ENCODE results near the gene KRTAP10-5. TPM values are rescaled to one million over a fixed set of nuclear protein-coding genes. Genes with fewer than 3 reads are reported as not detected.
"Not testable (repeated sequence)": the region's sequence is repeated elsewhere in the genome, so short reads cannot be mapped to it uniquely, and the experiment has no call there.

Gene KRTAP10-5
- total RNA-seq, 1 donor = not detected

DNA sequence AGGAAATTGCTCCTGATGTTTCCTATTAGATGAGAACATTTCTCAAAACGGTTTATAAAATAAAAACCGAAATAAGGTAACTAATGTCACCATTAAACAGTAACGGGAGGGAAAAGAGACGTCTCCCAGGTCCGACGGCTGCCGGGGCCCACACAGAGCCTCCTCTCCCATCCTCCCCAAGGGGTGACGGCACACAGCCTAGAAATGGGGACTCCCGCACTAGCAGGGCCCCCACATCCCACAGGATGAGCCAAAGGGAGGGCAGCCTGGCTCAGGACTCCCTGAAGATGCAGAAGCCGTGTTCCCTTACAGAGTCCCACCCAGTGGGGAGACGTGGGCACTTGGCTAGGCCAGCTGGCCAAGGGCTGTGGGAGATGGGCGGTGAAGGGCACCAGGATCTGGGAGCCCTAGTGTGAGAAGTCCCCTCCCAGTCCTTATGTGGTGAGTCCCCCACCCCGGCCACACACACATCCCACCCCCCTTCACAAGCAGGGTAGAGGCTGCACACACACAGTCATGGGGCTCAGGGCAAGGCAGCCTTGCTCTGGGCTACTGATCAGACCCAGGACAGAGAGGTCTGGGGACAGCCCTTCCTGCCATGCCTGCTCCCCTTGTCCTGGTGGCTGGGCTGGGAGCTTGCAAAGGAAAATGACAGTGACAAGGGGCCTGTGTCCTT is 25.1 kb downstream of the KRTAP10-5 start:
- DNase-seq (ENCODE audit: low read depth) = no peak
- no peak overlapping the region for H3K4me3 ChIP-seq (ENCODE audit: low read depth, low read length)
- TF ChIP-seq, protein P1, sequence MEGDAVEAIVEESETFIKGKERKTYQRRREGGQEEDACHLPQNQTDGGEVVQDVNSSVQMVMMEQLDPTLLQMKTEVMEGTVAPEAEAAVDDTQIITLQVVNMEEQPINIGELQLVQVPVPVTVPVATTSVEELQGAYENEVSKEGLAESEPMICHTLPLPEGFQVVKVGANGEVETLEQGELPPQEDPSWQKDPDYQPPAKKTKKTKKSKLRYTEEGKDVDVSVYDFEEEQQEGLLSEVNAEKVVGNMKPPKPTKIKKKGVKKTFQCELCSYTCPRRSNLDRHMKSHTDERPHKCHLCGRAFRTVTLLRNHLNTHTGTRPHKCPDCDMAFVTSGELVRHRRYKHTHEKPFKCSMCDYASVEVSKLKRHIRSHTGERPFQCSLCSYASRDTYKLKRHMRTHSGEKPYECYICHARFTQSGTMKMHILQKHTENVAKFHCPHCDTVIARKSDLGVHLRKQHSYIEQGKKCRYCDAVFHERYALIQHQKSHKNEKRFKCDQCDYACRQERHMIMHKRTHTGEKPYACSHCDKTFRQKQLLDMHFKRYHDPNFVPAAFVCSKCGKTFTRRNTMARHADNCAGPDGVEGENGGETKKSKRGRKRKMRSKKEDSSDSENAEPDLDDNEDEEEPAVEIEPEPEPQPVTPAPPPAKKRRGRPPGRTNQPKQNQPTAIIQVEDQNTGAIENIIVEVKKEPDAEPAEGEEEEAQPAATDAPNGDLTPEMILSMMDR (IDR thresholded peaks at IDR 0.05; ENCODE audit: insufficient read depth, low read length) = no peak

DNA sequence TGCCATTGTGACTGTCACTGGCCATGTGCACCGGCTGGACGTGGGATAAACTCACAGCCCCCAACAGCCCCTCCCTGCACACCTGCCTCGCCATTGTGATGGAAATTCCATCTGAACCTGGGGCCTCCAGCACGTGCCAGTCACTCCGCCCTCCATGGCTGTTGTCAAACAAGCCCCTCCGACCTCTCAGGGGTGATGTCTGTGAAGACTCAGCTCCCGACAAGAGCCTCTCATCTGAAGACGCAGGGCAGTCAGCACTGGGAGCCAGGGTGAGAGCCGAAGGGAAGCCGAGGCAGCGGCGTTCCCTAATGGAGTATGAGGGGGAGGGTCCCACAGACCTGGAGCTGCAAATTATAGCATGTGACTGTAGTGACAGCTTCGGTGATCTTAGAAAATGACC is 27.7 kb downstream of the KRTAP10-5 start:
- TF ChIP-seq, protein P1 (IDR thresholded peaks at IDR 0.05; ENCODE audit: insufficient read depth, low read length) = no peak
- no peak for DNase-seq (ENCODE audit: low read depth)
- H3K4me3 ChIP-seq (ENCODE audit: low read depth, low read length) = no peak overlapping the region

DNA sequence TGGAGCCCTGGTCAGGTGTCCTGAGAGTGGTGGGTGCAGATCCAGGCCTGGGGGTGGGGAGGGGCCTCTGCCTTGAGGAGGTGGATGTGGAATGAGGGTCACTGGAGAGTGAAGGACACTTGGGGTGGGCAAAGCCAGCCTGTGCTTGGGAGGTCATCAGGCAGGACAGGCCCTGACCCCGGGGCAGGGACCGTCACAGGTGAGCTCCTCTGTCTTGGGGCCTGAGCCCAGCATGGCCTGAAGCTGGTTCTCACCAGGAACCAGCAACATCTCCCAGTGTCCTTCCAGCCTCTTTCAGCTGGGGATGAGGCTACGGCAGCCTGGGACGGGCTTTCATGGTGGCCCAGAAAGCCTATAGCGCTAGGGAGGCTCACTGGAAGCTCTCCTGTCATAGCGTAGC is 28.3 kb downstream of the KRTAP10-5 start:
- TF ChIP-seq, protein P1 (IDR thresholded peaks at IDR 0.05; ENCODE audit: insufficient read depth, low read length) = no peak
- DNase-seq (ENCODE audit: low read depth) = no peak

DNA sequence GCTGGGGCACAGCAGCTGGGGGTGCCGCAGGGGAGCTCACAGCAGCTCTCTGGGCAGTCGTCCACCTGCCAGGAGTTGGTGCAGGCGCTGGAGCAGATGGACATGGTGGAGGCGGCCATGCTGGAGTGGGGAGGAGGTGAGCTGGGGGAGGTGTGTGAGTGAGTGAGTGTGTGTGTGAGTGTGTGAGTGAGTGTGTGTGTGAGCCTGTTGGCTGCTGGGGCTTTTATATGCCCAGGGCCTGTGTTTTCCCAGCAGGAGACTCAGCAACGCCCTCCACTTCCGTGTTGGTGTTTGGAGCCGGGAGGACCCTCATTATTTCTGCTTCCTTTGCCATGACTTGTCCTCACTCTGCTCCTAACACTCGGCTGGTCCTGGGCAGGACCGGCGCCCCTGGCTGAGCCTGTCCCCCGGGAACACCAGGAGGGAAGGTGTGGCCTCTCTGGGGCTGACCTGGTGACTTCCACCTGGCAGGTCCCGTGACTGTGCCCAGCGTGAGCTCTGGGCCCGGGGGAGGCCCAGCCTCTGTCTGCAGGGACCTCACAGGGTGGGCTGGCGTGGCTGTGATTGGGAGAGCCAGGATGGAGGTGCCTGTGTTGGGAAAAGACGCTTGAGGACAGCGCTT is 29.0 kb downstream of the KRTAP10-5 start, which contains the start of gene KRTAP10-2:
KRTAP10-2 (minus strand) TSS at position 166 of the 622 bp plus-strand sequence; CDS start at position 119, 47 bp downstream.
- no peak within 1 kb of the TSS for H3K4me3 ChIP-seq (ENCODE audit: low read depth, low read length)
- TF ChIP-seq, protein P1 (IDR thresholded peaks at IDR 0.05; ENCODE audit: insufficient read depth, low read length) = no peak
- no peak for DNase-seq (ENCODE audit: low read depth)

More for the DNA sequence above, 28.3 kb downstream of the KRTAP10-5 start:
- no peak overlapping the region for H3K4me3 ChIP-seq (ENCODE audit: low read depth, low read length)

DNA sequence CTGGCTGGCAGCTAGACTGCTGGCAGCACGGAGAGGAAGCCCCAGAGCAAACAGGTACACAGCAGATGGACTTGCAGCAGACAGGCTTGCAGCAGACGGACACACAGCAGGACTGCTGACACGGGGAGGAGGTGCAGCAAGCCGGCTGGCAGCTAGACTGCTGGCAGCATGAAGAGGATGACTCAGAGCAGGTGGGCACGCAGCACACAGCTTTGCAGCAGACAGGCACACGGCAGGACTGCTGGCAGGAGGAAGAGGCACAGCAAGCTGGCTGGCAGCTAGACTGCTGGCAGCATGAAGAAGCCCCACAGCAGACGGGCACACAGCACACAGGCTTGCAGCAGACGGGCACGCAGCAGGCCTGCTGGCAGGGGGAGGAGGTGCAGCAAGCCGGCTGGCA is 29.6 kb downstream of the KRTAP10-5 start:
- TF ChIP-seq, protein P1 (IDR thresholded peaks at IDR 0.05; ENCODE audit: insufficient read depth, low read length) = no peak
- DNase-seq (ENCODE audit: low read depth) = no peak
- H3K4me3 ChIP-seq (ENCODE audit: low read depth, low read length) = no peak overlapping the region

- not testable (repeated sequence) for H3K4me3 ChIP-seq (ENCODE audit: low read depth, low read length); DNase-seq (ENCODE audit: low read depth)
Measured at GRCh38 chr21:44550285-44550684, 30.1 kb downstream of the KRTAP10-5 start.

- no peak overlapping the region for H3K4me3 ChIP-seq (ENCODE audit: low read depth, low read length)
- no peak for DNase-seq (ENCODE audit: low read depth)
- TF ChIP-seq, protein P1 (IDR thresholded peaks at IDR 0.05; ENCODE audit: insufficient read depth, low read length) = no peak
Measured at GRCh38 chr21:44549525-44550211, 30.7 kb downstream of the KRTAP10-5 start.

Measured in fibroblast of the aortic adventitia (primary cell).